IMR-90 (cell line): ENCODE data around the gene SELENOP. TPM values are rescaled to one million over a fixed set of nuclear protein-coding genes. Genes with fewer than 3 reads are reported as not detected.

Experiments used
- ATAC-seq: fragments of 200-7000 bp; cut with Tn5 transposase; 2 replicates; pipeline ENCODE4 v1.9.1; 2020; ENCODE audit warnings: low read depth, mild to moderate bottlenecking, moderate library complexity
- BruUV-seq: library from RNA; stranded (reverse); fragments of 400-500 nt; replicated peaks from 2 replicates; lab custom pipeline; 2021; lab: Mats Ljungman, UMichigan
- CTCF ChIA-PET: fragments of 300-600 bp; formaldehyde crosslinking; extraction: SDS; loops from one replicate; lab custom pipeline; 2021; ENCODE audit warnings: antibody characterized with exemption; lab: Yijun Ruan, JAX
- POLR2A ChIA-PET: fragments of 300-600 bp; sonication (Branson Sonifier 250); formaldehyde crosslinking; loops from one replicate; lab custom pipeline; 2022; ENCODE audit warnings: antibody characterized with exemption; ENCODE audit not compliant: unreplicated experiment; lab: Charles Lee
- DNase-seq: peaks from one replicate; pipeline ENCODE4 v3.0.0; 2013
- H2AFZ ChIP-seq: replicated peaks from 2 replicates; pipeline ENCODE3; 2013; ENCODE audit warnings: low read length, mild to moderate bottlenecking; ENCODE audit not compliant: poor library complexity
- H2AK5ac ChIP-seq: 2 replicates; pipeline ENCODE4 v1.6.1; 2013; ENCODE audit warnings: low read depth, low read length, inconsistent platforms
- H2AK9ac ChIP-seq: replicated peaks from 2 replicates; pipeline ENCODE3; 2013; ENCODE audit warnings: mild to moderate bottlenecking, low read depth, low read length, moderate library complexity; ENCODE audit not compliant: poor library complexity
- H2BK120ac ChIP-seq: 2 replicates; pipeline ENCODE4 v1.6.1; 2013; ENCODE audit warnings: low read depth, low read length, inconsistent platforms
- H2BK15ac ChIP-seq: 3 replicates; pipeline ENCODE4 v1.6.1; 2013; ENCODE audit warnings: low read depth, low read length, inconsistent platforms
- H2BK20ac ChIP-seq: 2 replicates; pipeline ENCODE4 v1.6.1; 2013; ENCODE audit warnings: low read depth, mild to moderate bottlenecking, inconsistent platforms, low read length, moderate library complexity
- H2BK5ac ChIP-seq: 2 replicates; pipeline ENCODE4 v1.6.1; 2013; ENCODE audit warnings: mild to moderate bottlenecking, low read depth, low read length, inconsistent platforms; ENCODE audit not compliant: poor library complexity, severe bottlenecking
- H3K14ac ChIP-seq: replicated peaks from 2 replicates; pipeline ENCODE4 v1.6.1; 2013; ENCODE audit warnings: low read depth, low read length, inconsistent platforms
- H3K18ac ChIP-seq: 2 replicates; pipeline ENCODE4 v1.6.1; 2013; ENCODE audit warnings: low read depth, low read length, control low read depth
- H3K23ac ChIP-seq: 2 replicates; pipeline ENCODE4 v1.6.1; 2013; ENCODE audit warnings: low read depth, low read length, inconsistent platforms
- H3K27ac ChIP-seq: 2 replicates; pipeline ENCODE4 v1.5.1; 2013; ENCODE audit warnings: mild to moderate bottlenecking, control low read depth, low read length; ENCODE audit not compliant: insufficient read depth
- H3K27me3 ChIP-seq: 2 replicates; pipeline ENCODE4 v1.6.1; 2013; ENCODE audit warnings: low read length; ENCODE audit not compliant: control insufficient read depth, insufficient read depth
- H3K36me3 ChIP-seq: 2 replicates; pipeline ENCODE4 v1.6.1; 2013; ENCODE audit warnings: low read length, mixed read lengths; ENCODE audit not compliant: control insufficient read depth, insufficient read depth
- H3K4ac ChIP-seq: 2 replicates; pipeline ENCODE4 v1.6.1; 2013; ENCODE audit warnings: low read depth, low read length, inconsistent platforms
- H3K4me1 ChIP-seq: 2 replicates; pipeline ENCODE4 v1.6.1; 2013; ENCODE audit warnings: low read length, mixed read lengths; ENCODE audit not compliant: control insufficient read depth, insufficient read depth
- H3K4me2 ChIP-seq: 2 replicates; pipeline ENCODE4 v1.6.1; 2013; ENCODE audit warnings: low read depth, mild to moderate bottlenecking, control low read depth, low read length, moderate library complexity
- H3K4me3 ChIP-seq: 2 replicates; pipeline ENCODE4 v1.5.1; 2013; ENCODE audit warnings: low read depth, mild to moderate bottlenecking, control low read depth, low read length, moderate library complexity; ENCODE audit not compliant: insufficient read depth
- H3K56ac ChIP-seq: 2 replicates; pipeline ENCODE4 v1.6.1; 2013; ENCODE audit warnings: low read length, inconsistent platforms; ENCODE audit not compliant: insufficient read depth; ENCODE audit errors: extremely low read depth
- H3K79me1 ChIP-seq, 2 experiments: 2 replicates each; pipeline ENCODE4 v1.6.1; 2013; ENCODE audit warnings: low read length in 2 of 2, inconsistent platforms in 1 of 2, low read depth in 1 of 2
- H3K9ac ChIP-seq: 2 replicates; pipeline ENCODE4 v1.6.1; 2013; ENCODE audit warnings: low read depth, low read length, control low read depth
- H3K9me1 ChIP-seq: 2 replicates; pipeline ENCODE4 v1.6.1; 2013; ENCODE audit warnings: low read length, inconsistent platforms; ENCODE audit not compliant: insufficient read depth
- H3K9me3 ChIP-seq: 2 replicates; pipeline ENCODE4 v1.6.1; 2013; ENCODE audit warnings: low read length; ENCODE audit not compliant: control insufficient read depth, insufficient read depth
- H4K20me1 ChIP-seq: 2 replicates; pipeline ENCODE4 v1.6.1; 2013; ENCODE audit warnings: low read length, inconsistent platforms; ENCODE audit not compliant: insufficient read depth
- H4K5ac ChIP-seq: 2 replicates; pipeline ENCODE4 v1.6.1; 2013; ENCODE audit warnings: mild to moderate bottlenecking, low read depth, low read length, control low read depth
- H4K8ac ChIP-seq, 2 experiments: 2 replicates each; pipeline ENCODE4 v1.6.1; 2013; ENCODE audit warnings: low read depth in 2 of 2, low read length in 2 of 2, control low read depth in 1 of 2, inconsistent platforms in 1 of 2
- H4K91ac ChIP-seq: 2 replicates; pipeline ENCODE4 v1.6.1; 2013; ENCODE audit warnings: low read depth, low read length, inconsistent platforms; ENCODE audit not compliant: insufficient read depth
- CEBPB ChIP-seq: IDR thresholded peaks from 2 replicates; pipeline ENCODE4 v1.6.1; 2012; ENCODE audit warnings: low read depth, low read length, improper control_type of control experiment
- MAFK ChIP-seq: IDR thresholded peaks from 2 replicates; pipeline ENCODE4 v1.6.1; 2012; ENCODE audit warnings: low read depth, low read length, improper control_type of control experiment
- MAZ ChIP-seq: IDR thresholded peaks from 2 replicates; pipeline ENCODE4 v1.6.1; 2012; ENCODE audit warnings: low read depth, mild to moderate bottlenecking, low read length, improper control_type of control experiment, moderate library complexity, borderline replicate concordance
- NFE2L2 ChIP-seq: fragments of 150-350 bp; IDR thresholded peaks from 2 replicates; pipeline ENCODE4 v1.6.1; 2016; ENCODE audit warnings: low read depth, mild to moderate bottlenecking, low read length
- RAD21 ChIP-seq: IDR thresholded peaks from 2 replicates; pipeline ENCODE4 v1.6.1; 2012; ENCODE audit warnings: low read length, improper control_type of control experiment
- RCOR1 ChIP-seq: IDR thresholded peaks from 2 replicates; pipeline ENCODE4 v1.6.1; 2012; ENCODE audit warnings: mild to moderate bottlenecking, low read length, improper control_type of control experiment; ENCODE audit not compliant: insufficient replicate concordance
- SMC3 ChIP-seq: fragments of 150-350 bp; IDR thresholded peaks from 2 replicates; pipeline ENCODE4 v1.6.1; 2016; ENCODE audit warnings: low read depth, mild to moderate bottlenecking, antibody characterized with exemption, low read length, moderate library complexity
- WGBS, 2 experiments: methylation state at CpG; one replicate each; pipeline versions ENCODE4 v1.1.5 to v1.1.7; 2013; ENCODE audit warnings: missing lambda C conversion rate in 2 of 2; ENCODE audit not compliant: insufficient read length in 1 of 2; ENCODE audit errors: extremely low coverage in 2 of 2; 5-methylcytosine and 5-hydroxymethylcytosine counted together
- dilution Hi-C: fragments of 300-500 bp; cut with HindIII; formaldehyde crosslinking; loops from one replicate; pipeline ENCODE4 v1.14.3; 2018; ENCODE audit warnings: low sequenced_read_pairs; ENCODE audit not compliant: unreplicated experiment
- in situ Hi-C: fragments of 300-500 bp; cut with MboI; formaldehyde crosslinking; loops from 3 replicates; pipeline ENCODE4 v1.14.3; 2019; ENCODE audit warnings: low sequenced_read_pairs, inconsistent platforms, mixed read lengths
- intact Hi-C: fragments of 100-400 bp; cut with micrococcal nuclease; formaldehyde crosslinking; loops from 2 replicates; pipeline ENCODE4 v1.10.0; 2022
- polyA plus RNA-seq, 3 experiments: library from polyadenylated mRNA; depleted of rRNA; stranded (reverse); fragments of >200 nt; gene quantifications; 2 replicates each; pipeline ENCODE4 v1.2.3, GENCODE V29; 2012; ENCODE audit warnings: low replicate concordance in 1 of 3
- total RNA-seq: library from RNA; depleted of rRNA; stranded (reverse); fragments of >200 nt; gene quantifications from 2 replicates; pipeline ENCODE4 v1.2.3, GENCODE V29; 2012
- TF ChIP-seq, protein P1 (sequence below): conservative IDR thresholded peaks from 2 replicates; pipeline ENCODE4 v1.5.1; 2012; ENCODE audit warnings: mild to moderate bottlenecking, low read depth, low read length, improper control_type of control experiment

SELENOP gene
- total and polyA plus RNA-seq, 2 of the 4 experiments (the other 2 are of a cell fraction), result 0.55 to 1.1 TPM

DNA sequence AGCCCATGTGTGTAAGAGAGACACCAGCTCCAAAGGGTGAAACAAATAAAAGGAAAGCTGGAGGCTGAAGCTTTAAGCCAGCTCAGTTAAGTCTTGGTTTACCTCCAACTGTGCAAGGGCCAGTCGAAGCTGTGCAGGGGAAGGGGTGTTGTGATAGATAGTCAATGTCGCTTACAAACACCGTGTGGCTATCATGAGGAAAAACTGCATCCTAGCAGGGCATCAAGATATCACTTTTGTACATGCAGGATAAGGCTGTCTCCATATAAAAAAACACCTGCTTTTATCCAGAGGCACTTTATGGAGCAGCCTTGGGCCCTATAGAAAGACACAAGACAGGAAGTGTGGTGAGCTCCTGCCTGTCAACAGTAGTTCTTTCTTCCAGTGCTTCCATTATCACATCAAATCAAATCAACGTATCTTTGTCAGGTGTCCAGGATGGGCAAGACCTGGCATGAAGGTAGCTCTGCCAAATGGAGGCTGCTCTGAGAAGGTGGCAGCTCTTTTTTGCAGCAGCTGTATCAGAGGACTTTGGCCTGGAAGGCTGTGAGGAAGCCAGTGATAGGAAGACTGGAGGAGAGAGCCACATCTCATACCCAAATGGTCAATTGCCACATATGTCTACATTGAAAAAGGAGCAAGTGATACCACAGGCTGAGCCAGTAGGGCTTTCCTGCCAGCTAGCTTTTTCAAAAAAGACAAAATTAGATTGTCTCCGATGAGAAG lies 29.3 kb upstream of the SELENOP start (continued):
- no peak for TF ChIP-seq RAD21

DNA sequence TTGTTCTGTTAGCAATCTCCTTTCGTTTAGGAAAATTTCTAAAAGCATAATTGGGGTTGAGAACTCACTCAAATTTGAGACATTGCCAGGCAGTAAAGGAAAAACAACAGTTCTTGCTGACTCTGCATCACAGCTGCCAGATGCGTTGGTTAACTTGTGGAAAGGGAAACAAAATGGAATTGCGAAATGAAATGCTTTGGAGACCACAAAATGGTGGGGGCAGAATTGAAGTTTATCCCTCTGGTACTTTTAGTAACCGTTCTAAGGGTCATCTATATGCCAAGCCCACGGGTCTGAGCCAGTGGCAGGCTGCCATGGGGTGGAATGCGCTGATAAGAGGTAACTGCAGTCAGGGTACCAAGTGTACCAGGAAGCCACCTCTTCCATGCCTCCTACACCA lies 28.6 kb upstream of the SELENOP start:
- H3K23ac ChIP-seq, result no peak overlapping the region
- H3K36me3 ChIP-seq, result no peaks in the 10 kb centered on the region
- H3K18ac ChIP-seq, result no peak overlapping the region
- H2BK5ac ChIP-seq, result no peak overlapping the region
- H3K79me1 ChIP-seq, result no peaks in the 10 kb centered on the region
- H4K5ac ChIP-seq, result no peak overlapping the region
- in situ Hi-C loops, result no loop called here
- dilution Hi-C loops, result no loop called here
- H2BK15ac ChIP-seq, result no peak overlapping the region
- peak overlapping the region; percentile 48; the same call in 1 of the 2 replicates for H3K27ac ChIP-seq
- no peak overlapping the region for H2AFZ ChIP-seq
- no peak overlapping the region for H3K14ac ChIP-seq
- H4K8ac ChIP-seq, result no peak overlapping the region
- no peaks in the 10 kb centered on the region for H3K9me1 ChIP-seq
- intact Hi-C loops, result no loop called here
- H3K4me2 ChIP-seq, result peak overlapping the region; percentile 37; the same call in 1 of the 2 replicates
- H3K9ac ChIP-seq, result no peak overlapping the region
- TF ChIP-seq RCOR1 (no peak), CEBPB (peak; percentile 66), SMC3 (no peak), NFE2L2 (no peak), MAZ (no peak), MAFK (peak; percentile 61)
- TF ChIP-seq, protein P1, sequence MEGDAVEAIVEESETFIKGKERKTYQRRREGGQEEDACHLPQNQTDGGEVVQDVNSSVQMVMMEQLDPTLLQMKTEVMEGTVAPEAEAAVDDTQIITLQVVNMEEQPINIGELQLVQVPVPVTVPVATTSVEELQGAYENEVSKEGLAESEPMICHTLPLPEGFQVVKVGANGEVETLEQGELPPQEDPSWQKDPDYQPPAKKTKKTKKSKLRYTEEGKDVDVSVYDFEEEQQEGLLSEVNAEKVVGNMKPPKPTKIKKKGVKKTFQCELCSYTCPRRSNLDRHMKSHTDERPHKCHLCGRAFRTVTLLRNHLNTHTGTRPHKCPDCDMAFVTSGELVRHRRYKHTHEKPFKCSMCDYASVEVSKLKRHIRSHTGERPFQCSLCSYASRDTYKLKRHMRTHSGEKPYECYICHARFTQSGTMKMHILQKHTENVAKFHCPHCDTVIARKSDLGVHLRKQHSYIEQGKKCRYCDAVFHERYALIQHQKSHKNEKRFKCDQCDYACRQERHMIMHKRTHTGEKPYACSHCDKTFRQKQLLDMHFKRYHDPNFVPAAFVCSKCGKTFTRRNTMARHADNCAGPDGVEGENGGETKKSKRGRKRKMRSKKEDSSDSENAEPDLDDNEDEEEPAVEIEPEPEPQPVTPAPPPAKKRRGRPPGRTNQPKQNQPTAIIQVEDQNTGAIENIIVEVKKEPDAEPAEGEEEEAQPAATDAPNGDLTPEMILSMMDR, result no peak
- POLR2A ChIA-PET, result no interaction called here
- H3K27me3 ChIP-seq, result no peaks in the 10 kb centered on the region
- no peaks in the 10 kb centered on the region for H3K9me3 ChIP-seq
- H2BK20ac ChIP-seq, result no peak overlapping the region
- ATAC-seq (no peak; the same call in none of the 2 replicates), DNase-seq (peak; percentile 58)
- H3K4ac ChIP-seq, result no peak overlapping the region
- H2AK5ac ChIP-seq, result no peak overlapping the region
- CTCF ChIA-PET, result no interaction called here
- no peak overlapping the region for H4K91ac ChIP-seq
- no peaks in the 10 kb centered on the region for H4K20me1 ChIP-seq
- H3K4me3 ChIP-seq, result no peak overlapping the region
- WGBS, 2 experiments, result 0% methylated on average over 1 of the region's 6 CpGs; no CpG with 5 or more reads in 1 of the 2 experiments
- peaks cover 4% of the 10 kb centered on the region; the same call in 1 of the 2 replicates for H3K4me1 ChIP-seq
- no peak overlapping the region for H3K56ac ChIP-seq
- no peak overlapping the region for H2AK9ac ChIP-seq
- no TSS peak for BruUV-seq
- H2BK120ac ChIP-seq, result no peak overlapping the region
